ENCODE measurements around the gene AGPAT1. TPM values are rescaled to one million over a fixed set of nuclear protein-coding genes. Genes with fewer than 3 reads are reported as not detected.
A peak's percentile ranks its signal among the peaks of the same experiment; 100 is the strongest.
"Not testable (repeated sequence)": the region's sequence is repeated elsewhere in the genome, so short reads cannot be mapped to it uniquely, and the experiment has no call there.

Gene AGPAT1
- total RNA-seq = 58.8 and 60.7 TPM in 2 replicates

- no peak for DNase-seq (ENCODE audit: extremely low read depth, low read depth, low spot score)
Measured at GRCh38 chr6:32175711-32176475, at the start of gene AGPAT1. Gene AGPAT1, minus strand, starts transcription at chr6:32176084. Its CDS starts 4,588 bp downstream, at chr6:32171496.

- no peak for DNase-seq (ENCODE audit: extremely low read depth, low read depth, low spot score)
Measured at GRCh38 chr6:32224696-32225095, 48.8 kb upstream of the AGPAT1 start.

- DNase-seq (ENCODE audit: extremely low read depth, low read depth, low spot score) = peak; percentile 22
Measured at GRCh38 chr6:32223258-32224235, 47.7 kb upstream of the AGPAT1 start, which contains the start of gene NOTCH4. Gene NOTCH4, minus strand, starts transcription at chr6:32224067. Its CDS starts 139 bp downstream, at chr6:32223928.

- no peak for DNase-seq (ENCODE audit: extremely low read depth, low read depth, low spot score)
Measured at GRCh38 chr6:32222333-32223230, 46.7 kb upstream of the AGPAT1 start.

- DNase-seq (ENCODE audit: extremely low read depth, low read depth, low spot score) = no peak
Measured at GRCh38 chr6:32220021-32220420, 44.1 kb upstream of the AGPAT1 start.

- no peak for DNase-seq (ENCODE audit: extremely low read depth, low read depth, low spot score)
Measured at GRCh38 chr6:32218167-32218566, 42.3 kb upstream of the AGPAT1 start.

- DNase-seq (ENCODE audit: extremely low read depth, low read depth, low spot score) = no peak
Measured at GRCh38 chr6:32216998-32217397, 41.1 kb upstream of the AGPAT1 start.

- DNase-seq (ENCODE audit: extremely low read depth, low read depth, low spot score) = no peak
Measured at GRCh38 chr6:32216285-32216684, 40.4 kb upstream of the AGPAT1 start.

GRCh38 chr6:32215617-32216016 is 39.7 kb upstream of the AGPAT1 start:
- DNase-seq (ENCODE audit: extremely low read depth, low read depth, low spot score) = no peak

- DNase-seq (ENCODE audit: extremely low read depth, low read depth, low spot score) = no peak
Measured at GRCh38 chr6:32214126-32214525, 38.2 kb upstream of the AGPAT1 start.

- DNase-seq (ENCODE audit: extremely low read depth, low read depth, low spot score) = no peak
Measured at GRCh38 chr6:32213649-32214048, 37.8 kb upstream of the AGPAT1 start.

GRCh38 chr6:32212076-32212760 is 36.3 kb upstream of the AGPAT1 start:
- no peak for DNase-seq (ENCODE audit: extremely low read depth, low read depth, low spot score)

GRCh38 chr6:32211432-32211831 is 35.5 kb upstream of the AGPAT1 start:
- DNase-seq (ENCODE audit: extremely low read depth, low read depth, low spot score) = not testable (repeated sequence)

- no peak for DNase-seq (ENCODE audit: extremely low read depth, low read depth, low spot score)
Measured at GRCh38 chr6:32210191-32210601, 34.3 kb upstream of the AGPAT1 start.

- no peak for DNase-seq (ENCODE audit: extremely low read depth, low read depth, low spot score)
Measured at GRCh38 chr6:32208996-32209395, 33.1 kb upstream of the AGPAT1 start.

- DNase-seq (ENCODE audit: extremely low read depth, low read depth, low spot score) = no peak
Measured at GRCh38 chr6:32204268-32204715, 28.4 kb upstream of the AGPAT1 start.

GRCh38 chr6:32203426-32204267 is 27.8 kb upstream of the AGPAT1 start:
- DNase-seq (ENCODE audit: extremely low read depth, low read depth, low spot score) = no peak

- no peak for DNase-seq (ENCODE audit: extremely low read depth, low read depth, low spot score)
Measured at GRCh38 chr6:32202186-32202585, 26.3 kb upstream of the AGPAT1 start.

Data from glomerular endothelial cell (primary cell).